Neural progenitor cell (in vitro differentiated cells): Measurements from ENCODE around the gene CCL17. TPM values are rescaled to one million over a fixed set of nuclear protein-coding genes. Genes with fewer than 3 reads are reported as not detected.

Source experiments
- DNase-seq: peaks from one replicate; pipeline ENCODE4 v3.0.0-alpha.2; 2016; ENCODE audit warnings: low spot score
- H2AFZ ChIP-seq: fragments of 200-600 bp; sonication (generic); replicated peaks from 2 replicates; pipeline ENCODE4 v1.6.1; 2016; ENCODE audit warnings: antibody characterized with exemption
- H3F3A ChIP-seq: fragments of 200-600 bp; sonication (generic); 2 replicates; pipeline ENCODE4 v1.6.1; 2016; ENCODE audit warnings: antibody characterized with exemption, low read depth
- H3K27ac ChIP-seq: fragments of 200-600 bp; sonication (generic); 2 replicates; pipeline ENCODE4 v1.5.1; 2016; ENCODE audit warnings: mild to moderate bottlenecking
- H3K27me3 ChIP-seq: fragments of 200-600 bp; sonication (generic); 2 replicates; pipeline ENCODE4 v1.6.1; 2016; ENCODE audit warnings: mild to moderate bottlenecking, moderate library complexity
- H3K36me3 ChIP-seq: fragments of 200-600 bp; sonication (generic); 2 replicates; pipeline ENCODE4 v1.5.1; 2016
- H3K4me1 ChIP-seq: fragments of 200-600 bp; sonication (generic); 2 replicates; pipeline ENCODE4 v1.6.1; 2016; ENCODE audit warnings: mixed run types
- H3K4me2 ChIP-seq: fragments of 200-600 bp; sonication (generic); 2 replicates; pipeline ENCODE4 v1.6.1; 2016
- H3K4me3 ChIP-seq: fragments of 200-600 bp; sonication (generic); 2 replicates; pipeline ENCODE4 v1.5.1; 2016
- H3K79me2 ChIP-seq: fragments of 200-600 bp; sonication (generic); 2 replicates; pipeline ENCODE4 v1.6.1; 2016; ENCODE audit warnings: low read depth
- H3K9ac ChIP-seq: fragments of 200-600 bp; sonication (generic); 2 replicates; pipeline ENCODE4 v1.6.1; 2016
- H3K9me3 ChIP-seq: fragments of 200-600 bp; sonication (generic); 2 replicates; pipeline ENCODE4 v1.5.1; 2016; ENCODE audit warnings: low read depth
- H4K20me1 ChIP-seq: fragments of 200-600 bp; sonication (generic); 2 replicates; pipeline ENCODE4 v1.6.1; 2016; ENCODE audit warnings: low read depth
- H3K27ac Mint-ChIP-seq: 3 replicates; pipeline ENCODE4 v1.8.0; 2021; ENCODE audit warnings: mixed read lengths
- H3K27me3 Mint-ChIP-seq: 2 replicates; pipeline ENCODE4 v1.8.0; 2022; ENCODE audit warnings: low read depth, mild to moderate bottlenecking, inconsistent platforms, moderate library complexity, mixed read lengths; ENCODE audit not compliant: insufficient read depth
- H3K36me3 Mint-ChIP-seq: 3 replicates; pipeline ENCODE4 v1.8.0; 2021; ENCODE audit warnings: mixed read lengths
- H3K4me1 Mint-ChIP-seq: 3 replicates; pipeline ENCODE4 v1.8.0; 2021; ENCODE audit warnings: mixed read lengths
- H3K4me3 Mint-ChIP-seq: 3 replicates; pipeline ENCODE4 v1.8.0; 2021; ENCODE audit warnings: mild to moderate bottlenecking, moderate library complexity, mixed read lengths
- H3K9me3 Mint-ChIP-seq: 3 replicates; pipeline ENCODE4 v1.8.0; 2020; ENCODE audit warnings: mixed read lengths
- CTCF ChIP-seq: fragments of 200-600 bp; sonication (generic); IDR thresholded peaks from 2 replicates; pipeline ENCODE4 v1.5.1; 2017; ENCODE audit warnings: antibody characterized with exemption, mild to moderate bottlenecking
- EZH2 ChIP-seq: fragments of 200-600 bp; sonication (generic); IDR thresholded peaks from 2 replicates; pipeline ENCODE4 v1.6.1; 2017; ENCODE audit warnings: antibody characterized with exemption, mild to moderate bottlenecking, moderate library complexity
- EZH2phosphoT487 ChIP-seq: fragments of 200-600 bp; sonication (generic); IDR thresholded peaks from 2 replicates; pipeline ENCODE4 v1.6.1; 2017; ENCODE audit warnings: antibody characterized with exemption
- total RNA-seq: library from RNA; depleted of rRNA; stranded (reverse); fragments of >200 nt; gene quantifications from 2 replicates; pipeline ENCODE4 v1.2.3, GENCODE V29; 2015; ENCODE audit warnings: low replicate concordance

The CCL17 gene
- total RNA-seq, 1 donor from 2014 or later: not detected

- H3K27me3 ChIP-seq: no peaks in the 10 kb centered on the region
- no peaks in the 10 kb centered on the region for H3K9me3 ChIP-seq
- no peak overlapping the region for H3K4me2 ChIP-seq
- no peak overlapping the region for H3K27ac ChIP-seq
- no peak overlapping the region for H3K9ac ChIP-seq
- Mint-ChIP-seq H3K27ac (no peak overlapping the region), H3K36me3 (no peaks in the 10 kb centered on the region), H3K9me3 (no peaks in the 10 kb centered on the region), H3K4me1 (peaks cover 9% of the 10 kb centered on the region), H3K27me3 (peaks cover 19% of the 10 kb centered on the region), H3K4me3 (no peak overlapping the region)
- TF ChIP-seq EZH2 (no peak), CTCF (no peak), EZH2phosphoT487 (no peak)
- no peak overlapping the region for H2AFZ ChIP-seq
- no peaks in the 10 kb centered on the region for H4K20me1 ChIP-seq
- no peaks in the 10 kb centered on the region for H3K79me2 ChIP-seq
- peaks cover 4% of the 10 kb centered on the region for H3K4me1 ChIP-seq
- no peaks in the 10 kb centered on the region for H3K36me3 ChIP-seq
- no peak for DNase-seq
- peaks cover 12% of the 10 kb centered on the region for H3F3A ChIP-seq
- H3K4me3 ChIP-seq: no peak overlapping the region
Observed at GRCh38 chr16:57390636-57391295, 13.8 kb upstream of the CCL17 start.

GRCh38 chr16:57391300-57391699 is 13.3 kb upstream of the CCL17 start:
- Mint-ChIP-seq H3K4me3 (no peak overlapping the region), H3K27me3 (peaks cover 19% of the 10 kb centered on the region), H3K9me3 (no peaks in the 10 kb centered on the region), H3K4me1 (peaks cover 7% of the 10 kb centered on the region), H3K36me3 (no peaks in the 10 kb centered on the region), H3K27ac (no peak overlapping the region)
- Histone ChIP-seq H3K9ac (no peak overlapping the region), H3F3A (peaks cover 12% of the 10 kb centered on the region), H4K20me1 (no peaks in the 10 kb centered on the region), H3K36me3 (no peaks in the 10 kb centered on the region), H3K4me2 (no peak overlapping the region), H2AFZ (no peak overlapping the region), H3K27ac (no peak overlapping the region), H3K9me3 (no peaks in the 10 kb centered on the region), H3K27me3 (no peaks in the 10 kb centered on the region), H3K4me3 (no peak overlapping the region), H3K79me2 (no peaks in the 10 kb centered on the region), H3K4me1 (peaks cover 3% of the 10 kb centered on the region)
- TF ChIP-seq EZH2: no peak
- TF ChIP-seq EZH2phosphoT487: no peak
- no peak for TF ChIP-seq CTCF
- DNase-seq: no peak

- H3K36me3 Mint-ChIP-seq: no peaks in the 10 kb centered on the region
- TF ChIP-seq EZH2phosphoT487 (no peak), EZH2 (no peak), CTCF (no peak)
- H3K27ac ChIP-seq: no peak overlapping the region
- no peaks in the 10 kb centered on the region for H3K36me3 ChIP-seq
- no peaks in the 10 kb centered on the region for H3K9me3 ChIP-seq
- no peaks in the 10 kb centered on the region for H3K79me2 ChIP-seq
- H3K9ac ChIP-seq: no peak overlapping the region
- H3F3A ChIP-seq: peaks cover 8% of the 10 kb centered on the region
- peaks cover 19% of the 10 kb centered on the region for H3K27me3 Mint-ChIP-seq
- peaks cover 3% of the 10 kb centered on the region for H3K4me1 Mint-ChIP-seq
- no peak overlapping the region for H3K27ac Mint-ChIP-seq
- H3K4me1 ChIP-seq: no peaks in the 10 kb centered on the region
- no peaks in the 10 kb centered on the region for H3K27me3 ChIP-seq
- H4K20me1 ChIP-seq: no peaks in the 10 kb centered on the region
- no peak overlapping the region for H3K4me3 ChIP-seq
- H3K4me3 Mint-ChIP-seq: no peak overlapping the region
- H3K9me3 Mint-ChIP-seq: no peaks in the 10 kb centered on the region
- no peak for DNase-seq
- H2AFZ ChIP-seq: no peak overlapping the region
- no peak overlapping the region for H3K4me2 ChIP-seq
Observed at GRCh38 chr16:57391708-57392107, 12.9 kb upstream of the CCL17 start.
